HG03175 (cell line): ENCODE measurements around the gene CYB5D1.

Source experiments
- ATAC-seq: cut with Tn5 transposase; IDR thresholded peaks from one replicate; pipeline ENCODE4 v1.9.1; 2021; ENCODE audit warnings: mild to moderate bottlenecking, moderate library complexity; ENCODE audit not compliant: unreplicated experiment

Gene CYB5D1

DNA sequence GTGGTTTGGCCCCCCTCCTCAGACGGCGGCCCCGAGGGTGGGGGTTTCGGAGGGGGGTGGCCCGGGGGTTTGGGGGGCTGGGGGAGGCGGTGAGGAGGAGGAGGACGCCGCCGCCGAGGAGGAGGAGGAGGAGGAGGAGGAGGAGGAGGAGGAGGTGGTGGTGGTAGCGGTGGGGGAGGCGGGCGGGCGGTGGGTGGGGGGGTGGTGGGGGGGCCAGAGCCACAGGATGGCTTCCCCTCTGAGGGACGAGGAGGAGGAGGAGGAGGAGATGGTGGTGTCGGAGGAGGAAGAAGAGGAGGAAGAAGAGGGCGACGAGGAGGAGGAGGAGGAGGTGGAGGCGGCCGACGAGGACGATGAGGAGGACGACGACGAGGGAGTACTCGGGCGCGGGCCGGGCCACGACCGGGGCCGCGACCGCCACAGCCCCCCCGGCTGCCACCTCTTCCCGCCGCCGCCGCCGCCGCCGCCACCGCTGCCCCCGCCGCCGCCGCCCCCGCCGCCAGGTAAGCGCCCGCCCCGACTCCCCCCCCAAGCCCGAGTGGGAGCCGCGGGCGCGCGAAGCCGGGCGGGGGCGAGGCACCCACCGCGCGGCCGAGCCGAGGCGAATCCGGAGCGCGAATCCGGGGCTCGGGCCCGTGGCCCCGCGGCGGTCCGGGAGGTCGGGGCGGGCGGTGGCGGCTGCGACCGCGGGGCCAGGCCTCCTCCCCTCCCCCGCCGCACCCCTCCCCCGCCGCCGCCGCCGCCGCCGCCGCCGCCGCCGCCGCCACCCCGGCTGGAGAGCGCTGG is 27.0 kb downstream of the CYB5D1 start:
- no peak for ATAC-seq

DNA sequence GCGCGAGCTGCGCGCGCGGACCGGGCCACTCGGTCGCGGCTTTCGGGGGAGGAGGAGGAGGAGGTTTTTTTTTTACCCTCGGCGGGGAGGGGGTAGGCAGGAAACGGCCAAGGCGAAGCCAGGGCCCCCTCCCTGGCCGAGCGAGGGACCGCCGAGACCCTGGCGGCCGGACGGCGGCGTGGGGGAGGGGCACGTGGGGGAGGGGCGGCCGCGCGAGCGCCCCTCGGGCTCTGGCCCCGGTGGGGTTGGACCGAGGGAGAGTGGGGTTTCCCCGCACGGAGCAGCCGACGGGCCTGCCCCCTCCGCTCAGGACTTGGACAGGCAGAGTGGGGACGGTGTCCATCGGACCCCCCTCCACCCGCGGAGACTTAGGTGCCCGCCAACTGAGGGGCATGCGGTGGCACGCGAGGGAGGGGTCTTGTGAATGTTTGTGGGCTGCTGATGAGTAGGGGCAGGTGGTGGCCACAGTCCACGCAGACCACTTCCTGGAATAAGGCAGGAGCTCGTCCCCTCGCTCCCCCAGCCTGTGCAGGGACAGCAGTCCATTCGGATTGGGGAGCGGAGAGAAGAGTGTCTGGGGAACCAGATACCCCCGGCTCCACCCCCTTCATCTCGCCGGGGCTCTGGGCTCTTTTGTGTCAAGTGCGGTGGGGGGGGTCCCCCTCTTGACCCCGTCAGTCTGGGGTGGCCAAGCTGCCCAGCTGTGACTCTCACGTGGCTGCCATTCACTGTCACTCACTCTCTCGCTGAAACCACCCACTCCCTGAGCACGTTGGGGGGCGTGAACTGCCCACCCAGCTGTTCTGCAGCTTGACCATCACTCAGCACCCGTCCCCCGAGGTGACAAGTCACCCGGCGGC is 27.8 kb downstream of the CYB5D1 start:
- ATAC-seq: no peak

DNA sequence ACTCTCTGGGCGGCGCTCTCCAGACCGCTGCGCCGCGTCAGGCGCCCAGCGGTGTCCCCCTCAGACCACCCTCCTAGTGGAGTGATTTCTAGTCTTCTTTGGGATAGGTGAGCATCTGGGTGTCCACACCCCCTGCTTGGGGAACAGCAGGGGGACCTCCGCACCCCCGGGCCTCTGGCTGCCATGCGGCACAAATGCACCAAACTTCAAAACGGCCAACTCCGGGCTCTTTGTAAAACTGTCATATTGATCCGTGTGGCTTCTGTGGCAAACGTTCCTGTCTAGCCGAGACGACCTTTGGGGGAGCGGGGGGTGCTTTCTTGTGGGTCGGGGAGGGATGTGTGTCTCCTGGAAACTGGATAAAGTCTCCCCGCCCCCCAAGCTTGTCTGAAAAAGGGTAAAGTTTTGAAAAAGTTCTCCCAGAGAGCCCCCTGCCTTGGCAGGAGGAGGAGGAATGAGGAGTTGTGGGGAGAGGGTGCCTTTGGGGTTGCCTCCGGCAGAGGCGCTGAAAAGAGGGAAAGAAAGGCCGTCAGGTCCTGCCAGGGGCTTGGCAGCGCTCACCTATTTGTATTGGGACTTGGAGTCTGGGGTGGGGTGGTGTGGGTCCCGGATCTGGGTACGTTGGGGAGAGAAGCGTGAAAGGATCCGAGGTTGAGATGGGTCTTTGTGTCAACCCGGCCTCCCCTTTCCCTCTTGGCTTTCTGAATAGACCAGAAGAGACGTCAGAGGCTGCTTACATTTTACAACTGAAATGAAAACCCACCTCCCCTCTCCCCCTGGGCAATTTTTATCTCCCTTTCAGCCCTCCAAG is 28.6 kb downstream of the CYB5D1 start:
- ATAC-seq: no peak

DNA sequence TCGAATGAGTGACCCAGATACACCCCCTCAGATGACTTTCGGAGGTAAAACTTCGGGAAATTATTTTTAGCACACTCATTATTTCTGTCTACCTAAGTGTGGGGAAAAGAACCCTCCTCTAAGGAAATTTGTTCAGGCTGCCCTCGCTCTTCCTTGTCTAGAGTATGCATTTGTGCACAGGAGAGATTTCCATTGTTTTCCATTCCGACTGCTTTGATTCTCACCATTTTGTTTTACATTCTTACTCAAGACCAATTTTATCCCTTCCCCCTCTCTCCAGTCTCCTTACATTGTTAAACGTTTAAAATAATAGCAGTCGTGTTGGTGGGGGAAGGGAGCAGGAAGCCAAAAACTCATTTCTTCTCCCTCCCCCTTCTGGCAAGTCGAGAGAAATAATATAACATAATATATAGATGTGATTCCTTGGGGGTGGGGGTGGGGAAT is 29.3 kb downstream of the CYB5D1 start:
- no peak for ATAC-seq

DNA sequence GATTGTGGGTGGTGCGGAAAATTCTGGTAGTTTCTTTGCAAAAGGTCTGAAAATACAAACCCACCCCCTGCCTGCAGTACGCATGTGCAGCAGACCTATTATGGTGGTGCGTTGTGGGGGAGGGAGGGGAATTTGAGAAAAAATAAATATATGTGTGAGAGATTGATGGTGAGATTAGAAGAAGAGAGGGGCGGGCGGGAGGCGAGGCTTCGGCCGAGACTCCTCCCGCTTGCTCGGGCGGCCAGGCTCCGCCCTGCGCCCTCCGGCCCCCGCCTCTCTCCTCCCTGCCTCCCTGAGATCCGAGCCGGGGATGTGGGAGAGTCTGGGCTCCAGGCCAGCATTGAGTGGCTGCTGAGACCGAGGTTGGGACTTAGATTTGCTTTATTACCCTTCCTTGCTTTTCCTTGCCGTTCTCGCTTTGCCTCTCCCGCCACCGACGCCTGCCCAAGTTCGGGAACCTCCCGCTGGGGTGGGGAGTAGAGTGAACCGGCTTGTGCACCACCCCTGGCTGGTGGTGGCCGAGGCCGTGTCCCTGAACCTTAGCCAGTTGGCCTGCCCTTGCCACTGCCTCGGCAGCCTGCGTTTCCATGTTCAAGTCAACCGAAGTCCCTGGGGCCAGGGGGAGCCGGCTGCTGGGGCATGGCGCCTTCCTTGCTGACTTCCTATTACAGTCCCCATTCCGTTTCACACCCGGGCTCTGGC is 29.8 kb downstream of the CYB5D1 start:
- ATAC-seq: peak; percentile 48

DNA sequence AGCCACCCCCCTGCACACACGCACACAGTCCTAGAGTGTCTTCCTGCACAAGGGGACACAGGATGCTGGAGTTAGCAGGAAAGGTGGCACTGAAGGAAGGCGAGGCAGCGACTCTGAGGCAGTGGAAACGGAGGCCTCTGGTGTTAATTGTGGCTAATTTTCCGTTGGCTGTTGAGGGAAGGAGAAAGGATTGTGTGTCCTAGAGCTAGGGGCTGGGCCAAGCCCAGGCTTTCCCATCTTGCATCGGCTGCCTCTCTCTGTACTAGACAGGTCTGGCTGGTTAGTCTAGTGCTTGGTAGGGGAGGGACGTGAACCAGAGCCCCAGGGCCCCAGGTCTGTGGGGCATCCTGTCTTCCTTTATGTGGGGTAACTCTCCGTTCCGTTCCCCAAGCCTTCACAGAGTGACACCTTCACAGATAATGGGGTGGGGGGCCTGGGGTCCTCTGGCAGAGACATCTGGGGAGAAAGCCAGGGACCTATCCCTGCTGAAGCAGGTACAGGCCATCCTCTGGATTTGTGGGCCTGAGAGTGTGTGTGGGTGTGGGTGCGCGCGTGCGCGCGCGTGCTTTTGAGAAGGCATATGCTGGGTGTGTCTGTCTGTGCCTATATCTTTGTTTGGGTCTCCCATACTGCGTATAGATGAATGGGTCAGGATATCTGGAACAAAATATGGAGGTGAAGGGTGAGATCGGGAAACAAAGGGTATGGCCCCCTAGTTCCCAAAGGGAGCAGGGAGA is 30.5 kb downstream of the CYB5D1 start, which contains the start of gene CHD3:
CHD3 (plus strand) TSS at position 606 of the 737 bp plus-strand sequence. CDS start 212 bp downstream, outside the sequence.
- ATAC-seq: no peak

DNA sequence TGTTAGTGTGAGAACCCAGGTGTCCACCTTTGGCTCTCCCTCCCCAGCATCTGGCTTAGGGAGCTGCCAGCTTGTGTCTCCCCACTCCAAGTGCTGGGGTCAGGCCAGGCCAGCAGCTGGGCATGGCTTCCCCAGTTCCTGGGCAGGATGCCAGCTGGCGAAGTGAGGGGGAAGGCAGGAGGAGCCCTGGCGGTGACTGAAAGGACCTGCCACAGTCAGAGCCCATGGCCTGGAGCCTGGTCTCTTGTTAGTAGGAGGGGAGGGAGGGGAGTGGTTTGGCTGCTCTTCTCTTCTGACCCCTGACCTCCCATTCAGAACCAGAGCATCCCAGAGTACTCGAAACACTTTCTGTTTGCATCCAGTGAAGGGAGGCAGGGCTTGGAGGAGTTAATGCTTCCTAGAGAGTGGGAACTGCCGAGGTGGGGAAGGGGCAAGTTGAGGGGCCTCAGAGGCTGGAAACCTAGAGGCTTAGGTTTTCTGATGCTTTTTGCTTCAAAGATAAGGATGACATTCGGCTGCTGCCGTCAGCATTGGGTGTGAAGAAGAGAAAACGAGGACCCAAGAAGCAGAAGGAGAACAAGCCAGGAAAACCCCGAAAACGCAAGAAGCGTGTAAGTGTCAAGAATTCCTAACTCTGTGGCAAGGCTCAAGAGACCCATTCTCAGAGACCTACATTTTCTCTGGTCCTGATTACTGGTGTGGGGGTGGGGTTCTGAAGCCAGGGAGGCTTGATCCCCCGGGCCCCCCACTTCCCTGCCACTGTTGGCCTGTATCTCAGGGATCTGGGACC is 31.6 kb downstream of the CYB5D1 start:
- no peak for ATAC-seq

DNA sequence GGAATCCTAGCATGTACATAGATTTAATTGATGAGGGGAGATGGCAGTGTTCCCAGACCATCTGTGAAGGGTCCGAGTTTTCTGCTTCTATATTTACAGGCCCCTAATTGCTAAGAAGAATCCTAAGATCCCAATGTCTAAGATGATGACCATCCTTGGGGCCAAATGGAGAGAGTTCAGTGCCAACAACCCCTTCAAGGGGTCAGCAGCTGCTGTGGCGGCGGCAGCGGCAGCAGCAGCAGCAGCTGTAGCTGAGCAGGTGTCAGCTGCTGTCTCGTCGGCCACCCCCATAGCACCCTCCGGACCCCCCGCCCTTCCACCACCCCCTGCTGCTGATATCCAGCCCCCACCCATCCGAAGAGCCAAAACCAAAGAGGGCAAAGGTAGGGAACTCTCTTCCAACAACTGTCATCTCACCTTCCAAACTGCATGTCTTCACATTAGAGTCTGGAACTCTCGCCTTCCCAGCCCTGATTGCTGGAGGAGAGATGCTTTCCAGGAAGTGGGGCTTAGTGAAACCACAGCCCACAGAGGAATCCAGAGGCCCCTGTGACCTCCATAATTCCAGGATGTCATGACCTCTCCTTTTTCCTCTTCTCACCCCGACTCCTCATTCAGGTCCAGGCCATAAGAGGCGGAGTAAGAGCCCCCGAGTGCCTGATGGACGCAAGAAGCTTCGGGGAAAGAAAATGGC is 35.5 kb downstream of the CYB5D1 start:
- ATAC-seq: no peak

DNA sequence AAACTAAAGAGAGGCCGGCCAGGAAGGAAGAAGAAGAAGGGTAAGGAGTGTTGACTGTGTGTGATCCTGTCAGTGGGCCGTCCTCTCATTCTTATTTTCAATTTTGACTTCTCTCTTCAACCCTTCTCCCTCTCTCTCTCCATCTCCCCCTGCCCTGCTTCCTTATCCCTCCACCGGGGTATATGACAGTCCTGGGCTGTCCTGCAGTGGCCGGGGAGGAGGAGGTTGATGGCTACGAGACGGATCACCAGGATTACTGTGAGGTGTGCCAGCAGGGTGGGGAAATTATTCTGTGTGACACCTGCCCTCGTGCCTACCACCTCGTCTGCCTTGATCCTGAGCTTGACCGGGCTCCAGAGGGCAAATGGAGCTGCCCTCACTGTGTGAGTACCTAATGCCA is 36.4 kb downstream of the CYB5D1 start:
- no peak for ATAC-seq

DNA sequence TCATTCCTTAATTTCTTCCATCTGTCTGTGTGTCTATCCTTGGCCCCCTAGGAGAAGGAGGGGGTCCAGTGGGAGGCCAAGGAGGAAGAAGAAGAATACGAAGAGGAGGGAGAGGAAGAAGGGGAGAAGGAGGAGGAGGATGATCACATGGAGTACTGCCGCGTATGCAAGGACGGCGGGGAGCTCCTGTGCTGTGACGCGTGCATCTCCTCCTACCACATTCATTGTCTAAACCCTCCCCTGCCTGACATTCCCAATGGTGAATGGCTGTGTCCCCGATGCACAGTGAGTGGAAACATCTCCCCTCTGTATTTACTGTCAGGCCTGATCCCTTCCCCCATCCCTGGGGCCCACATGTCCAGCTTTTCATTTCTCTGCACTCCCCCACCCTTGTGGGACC is 37.1 kb downstream of the CYB5D1 start:
- ATAC-seq: no peak

DNA sequence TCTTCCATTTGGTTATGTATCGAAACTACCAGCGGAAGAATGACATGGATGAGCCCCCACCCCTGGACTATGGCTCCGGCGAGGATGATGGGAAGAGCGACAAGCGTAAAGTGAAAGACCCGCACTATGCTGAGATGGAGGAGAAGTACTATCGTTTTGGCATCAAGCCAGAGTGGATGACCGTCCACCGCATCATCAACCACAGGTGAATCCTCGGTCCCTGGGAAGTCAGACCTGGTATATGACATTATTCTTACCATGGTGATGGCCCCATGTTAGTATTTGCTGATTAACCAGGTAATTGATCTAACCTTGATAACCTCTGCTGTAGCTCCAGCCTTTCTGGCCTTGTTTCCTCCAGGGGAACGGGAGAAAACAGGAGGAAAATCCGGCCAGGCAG is 39.3 kb downstream of the CYB5D1 start:
- no peak for ATAC-seq

DNA sequence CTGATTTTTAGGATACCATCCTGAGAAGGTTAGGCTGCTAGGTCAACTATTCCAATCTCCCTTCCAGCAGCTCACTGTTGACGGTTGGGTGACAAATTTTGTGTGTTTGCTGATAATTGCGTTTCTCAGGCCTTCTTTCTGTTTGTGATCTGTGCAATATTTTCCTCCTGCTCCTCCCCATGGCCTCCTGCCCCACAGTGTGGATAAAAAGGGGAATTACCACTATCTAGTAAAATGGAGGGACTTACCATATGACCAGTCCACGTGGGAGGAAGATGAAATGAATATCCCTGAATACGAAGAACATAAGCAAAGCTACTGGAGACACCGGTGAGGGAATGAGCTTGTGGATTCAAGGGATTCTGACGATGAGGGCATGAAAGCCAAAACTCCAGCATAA is 40.0 kb downstream of the CYB5D1 start:
- no peak for ATAC-seq

DNA sequence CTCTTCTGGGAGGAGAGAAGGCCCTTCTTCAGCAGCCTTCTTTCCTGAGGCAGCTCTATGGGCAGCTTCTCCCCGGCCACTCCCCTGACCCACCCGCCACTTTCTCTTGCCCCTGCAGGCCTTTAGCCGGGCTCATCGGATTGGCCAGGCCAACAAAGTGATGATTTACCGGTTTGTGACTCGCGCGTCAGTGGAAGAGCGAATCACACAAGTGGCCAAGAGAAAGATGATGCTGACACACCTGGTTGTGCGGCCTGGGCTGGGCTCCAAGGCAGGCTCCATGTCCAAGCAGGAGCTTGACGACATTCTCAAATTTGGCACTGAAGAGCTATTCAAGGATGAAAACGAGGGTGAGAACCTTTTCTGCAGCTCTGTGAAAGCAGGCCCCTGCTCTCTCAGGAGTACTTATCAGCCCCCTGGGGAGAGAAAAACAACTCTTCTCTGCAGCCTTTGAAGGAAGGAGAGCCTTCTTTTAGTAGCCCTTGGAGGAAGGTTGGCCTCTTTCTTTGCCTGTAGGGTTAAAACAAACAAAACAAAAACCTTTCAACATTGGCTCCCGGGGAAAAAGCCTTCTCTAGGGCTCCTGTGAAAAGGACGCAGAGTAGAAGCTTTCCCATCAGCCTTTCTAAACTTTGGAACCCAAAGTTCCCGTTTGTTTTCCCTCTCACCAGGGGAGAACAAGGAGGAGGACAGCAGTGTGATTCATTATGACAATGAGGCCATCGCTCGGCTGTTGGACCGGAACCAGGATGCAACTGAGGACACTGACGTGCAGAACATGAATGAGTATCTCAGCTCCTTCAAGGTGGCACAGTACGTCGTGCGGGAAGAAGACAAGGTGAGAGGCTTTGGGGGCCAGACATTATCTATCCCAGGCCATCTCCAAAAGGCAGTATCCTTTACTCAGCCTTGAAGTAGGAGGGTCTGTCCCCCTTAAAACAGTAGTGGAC is 45.6 kb downstream of the CYB5D1 start:
- no peak for ATAC-seq

DNA sequence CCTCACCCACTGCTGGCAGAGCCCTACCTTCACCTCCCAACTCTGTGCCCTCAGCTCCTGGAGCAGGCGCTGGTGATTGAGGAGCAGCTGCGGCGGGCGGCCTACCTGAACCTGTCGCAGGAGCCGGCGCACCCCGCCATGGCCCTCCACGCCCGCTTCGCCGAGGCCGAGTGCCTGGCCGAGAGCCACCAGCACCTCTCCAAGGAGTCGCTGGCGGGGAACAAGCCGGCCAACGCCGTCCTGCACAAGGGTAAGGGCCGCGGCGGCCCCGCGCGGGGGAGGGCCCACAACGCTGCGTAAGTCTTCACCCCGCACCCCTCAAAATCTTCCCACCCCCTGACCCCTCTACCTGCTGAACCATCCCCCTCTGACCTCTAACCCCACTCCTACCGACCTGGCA is 51.3 kb downstream of the CYB5D1 start:
- no peak for ATAC-seq

DNA sequence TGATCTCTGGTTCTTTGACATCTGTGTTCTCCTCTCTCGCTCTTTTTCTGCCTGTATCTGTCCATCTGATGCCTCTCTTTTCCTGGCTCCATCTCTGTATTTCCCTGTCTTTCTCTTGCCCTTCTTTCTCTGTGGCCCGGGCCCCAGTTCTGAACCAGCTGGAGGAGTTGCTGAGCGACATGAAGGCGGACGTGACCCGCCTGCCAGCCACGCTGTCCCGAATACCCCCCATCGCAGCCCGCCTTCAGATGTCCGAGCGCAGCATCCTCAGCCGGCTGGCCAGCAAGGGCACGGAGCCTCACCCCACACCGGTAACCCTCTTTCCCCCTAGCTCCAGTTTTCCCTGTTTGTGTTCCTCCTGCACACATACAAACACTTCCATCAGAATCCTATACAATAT is 52.5 kb downstream of the CYB5D1 start:
- no peak for ATAC-seq

DNA sequence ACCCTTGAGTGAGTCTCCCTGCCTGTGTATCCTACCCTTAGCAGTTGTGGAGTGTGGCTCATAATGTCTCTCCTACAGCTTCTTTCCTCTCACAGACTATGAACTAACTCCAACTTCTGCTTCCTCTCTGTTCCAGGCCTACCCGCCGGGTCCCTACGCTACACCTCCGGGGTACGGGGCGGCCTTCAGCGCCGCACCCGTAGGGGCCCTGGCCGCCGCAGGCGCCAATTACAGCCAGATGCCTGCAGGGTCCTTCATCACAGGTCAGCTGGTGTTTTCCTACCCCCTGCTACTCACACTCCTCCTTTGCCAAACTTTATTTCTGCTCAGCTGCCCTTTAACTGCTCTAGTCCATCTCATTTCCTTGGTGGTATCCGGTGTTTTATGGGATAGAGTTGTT is 52.9 kb downstream of the CYB5D1 start:
- no peak for ATAC-seq

DNA sequence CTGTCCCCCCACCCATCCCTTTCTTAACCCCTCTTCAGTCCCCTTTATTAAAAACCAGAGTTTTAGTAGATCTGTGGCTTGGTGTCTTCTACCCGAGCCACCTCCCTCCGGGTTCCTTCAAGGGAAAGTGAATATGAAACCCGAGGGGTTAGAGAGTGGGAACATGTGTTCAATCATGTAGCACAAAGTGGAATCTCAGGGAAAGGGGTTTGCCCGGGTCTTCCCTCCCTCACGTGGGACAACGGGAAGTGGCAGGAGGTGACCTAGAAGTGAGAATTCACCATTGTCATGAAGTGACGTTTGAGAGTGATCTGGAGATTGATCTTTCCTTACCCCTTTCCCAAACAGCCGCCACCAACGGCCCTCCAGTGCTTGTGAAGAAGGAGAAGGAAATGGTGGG is 53.3 kb downstream of the CYB5D1 start:
- no peak for ATAC-seq
